DND-41 (cell line): ENCODE measurements around the gene LAMP5.

Experiments
- CTCF ChIP-seq: IDR thresholded peaks from 2 replicates; pipeline ENCODE4 v1.5.1; 2012; ENCODE audit warnings: borderline replicate concordance, low read length, moderate library complexity, mild to moderate bottlenecking; ENCODE audit not compliant: poor library complexity, severe bottlenecking; ENCODE audit errors: extremely low read depth
- EZH2 ChIP-seq: IDR thresholded peaks from 3 replicates; pipeline ENCODE4 v1.6.1; 2012; ENCODE audit warnings: borderline replicate concordance, low read depth, mild to moderate bottlenecking, moderate library complexity, low read length, inconsistent platforms; ENCODE audit not compliant: severe bottlenecking

- TF ChIP-seq CTCF (no peak), EZH2 (no peak)
These were observed 61.4 kb downstream of the LAMP5 start for GRCh38 chr20:9575836-9576235.
